Epithelial cell of proximal tubule (primary cell): ENCODE measurements around the gene RPEL1. TPM values are rescaled to one million over a fixed set of nuclear protein-coding genes. Genes with fewer than 3 reads are reported as not detected.
A peak's percentile ranks its signal among the peaks of the same experiment; 100 is the strongest.
"Not testable (repeated sequence)": the region's sequence is repeated elsewhere in the genome, so short reads cannot be mapped to it uniquely, and the experiment has no call there.

Experiments
- DNase-seq: peaks from one replicate; pipeline ENCODE4 v3.0.0-alpha.2; 2011; ENCODE audit warnings: low read depth
- H3K4me3 ChIP-seq: 2 replicates; pipeline ENCODE4 v1.5.1; 2011; ENCODE audit warnings: low read depth, mild to moderate bottlenecking, low read length
- total RNA-seq: library from RNA; depleted of rRNA; stranded (reverse); fragments of >200 nt; gene quantifications from 2 replicates; pipeline ENCODE4 v1.2.3, GENCODE V29; 2015
- TF ChIP-seq, protein P1 (sequence below): conservative IDR thresholded peaks from 2 replicates; pipeline ENCODE4 v1.5.1; 2012; ENCODE audit warnings: low read depth, mild to moderate bottlenecking, low read length

RPEL1 gene
- total RNA-seq, 1 donor from 2014 or later = 0.06 TPM

DNA sequence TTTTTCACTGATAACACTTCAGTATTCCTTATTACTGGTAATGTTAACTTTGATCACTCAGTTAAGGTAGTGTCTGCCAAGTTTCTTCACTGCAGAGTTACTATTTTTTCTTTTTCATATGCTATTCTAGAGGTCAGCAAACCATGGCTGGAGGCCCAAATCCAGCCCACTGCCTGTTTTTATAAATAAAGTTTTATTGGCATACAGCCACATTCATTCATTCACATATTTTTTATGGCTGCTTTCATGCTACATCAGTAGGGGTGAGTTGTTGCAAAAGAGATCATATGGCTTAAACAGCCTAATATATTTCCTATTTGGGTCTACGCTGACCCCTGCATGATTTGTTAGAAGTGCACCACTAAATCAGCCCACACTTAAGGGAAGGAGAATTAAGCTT lies 10.9 kb downstream of the RPEL1 start:
- TF ChIP-seq, protein P1, sequence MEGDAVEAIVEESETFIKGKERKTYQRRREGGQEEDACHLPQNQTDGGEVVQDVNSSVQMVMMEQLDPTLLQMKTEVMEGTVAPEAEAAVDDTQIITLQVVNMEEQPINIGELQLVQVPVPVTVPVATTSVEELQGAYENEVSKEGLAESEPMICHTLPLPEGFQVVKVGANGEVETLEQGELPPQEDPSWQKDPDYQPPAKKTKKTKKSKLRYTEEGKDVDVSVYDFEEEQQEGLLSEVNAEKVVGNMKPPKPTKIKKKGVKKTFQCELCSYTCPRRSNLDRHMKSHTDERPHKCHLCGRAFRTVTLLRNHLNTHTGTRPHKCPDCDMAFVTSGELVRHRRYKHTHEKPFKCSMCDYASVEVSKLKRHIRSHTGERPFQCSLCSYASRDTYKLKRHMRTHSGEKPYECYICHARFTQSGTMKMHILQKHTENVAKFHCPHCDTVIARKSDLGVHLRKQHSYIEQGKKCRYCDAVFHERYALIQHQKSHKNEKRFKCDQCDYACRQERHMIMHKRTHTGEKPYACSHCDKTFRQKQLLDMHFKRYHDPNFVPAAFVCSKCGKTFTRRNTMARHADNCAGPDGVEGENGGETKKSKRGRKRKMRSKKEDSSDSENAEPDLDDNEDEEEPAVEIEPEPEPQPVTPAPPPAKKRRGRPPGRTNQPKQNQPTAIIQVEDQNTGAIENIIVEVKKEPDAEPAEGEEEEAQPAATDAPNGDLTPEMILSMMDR = no peak
- no peak for DNase-seq
- no peak overlapping the region for H3K4me3 ChIP-seq

DNA sequence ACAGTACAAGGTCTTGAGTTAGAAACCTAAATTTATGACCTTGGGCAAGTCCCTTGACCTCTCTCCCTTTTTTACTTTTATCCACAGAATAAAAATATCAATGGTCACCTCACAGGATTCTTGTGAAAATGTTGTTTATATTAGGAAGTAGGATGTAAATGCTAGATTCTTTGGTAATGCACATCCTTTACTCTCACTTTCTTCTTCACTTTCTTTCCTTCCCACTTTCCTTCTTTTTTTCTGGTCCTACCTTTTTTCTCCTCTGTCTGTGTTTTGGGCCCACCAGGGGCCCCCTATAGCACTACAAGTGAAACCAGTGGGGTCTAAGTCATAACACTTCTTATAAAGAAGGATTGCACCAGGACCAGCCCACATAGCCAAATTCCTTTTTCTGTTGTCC lies 12.1 kb downstream of the RPEL1 start:
- no peak overlapping the region for H3K4me3 ChIP-seq
- TF ChIP-seq, protein P1 = no peak
- no peak for DNase-seq

DNA sequence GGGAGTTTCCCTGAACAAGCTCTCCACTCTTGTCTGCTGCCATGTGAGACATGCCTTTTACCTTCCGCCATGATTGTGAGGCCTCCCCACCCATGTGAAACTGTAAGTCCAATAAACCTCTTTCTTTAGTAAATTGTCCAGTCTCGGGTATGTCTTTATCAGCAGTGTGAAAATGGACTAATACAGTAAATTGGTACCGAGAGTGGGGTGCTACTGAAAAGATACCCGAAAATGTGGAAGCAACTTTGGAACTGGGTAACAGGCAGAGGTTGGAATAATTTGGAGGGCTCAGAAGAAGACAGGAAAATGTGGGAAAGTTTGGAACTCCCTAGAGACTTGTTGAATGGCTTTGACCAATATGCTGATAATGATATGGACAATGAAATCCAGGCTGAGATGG lies 13.2 kb downstream of the RPEL1 start:
- H3K4me3 ChIP-seq, DNase-seq: not testable (repeated sequence)

DNA sequence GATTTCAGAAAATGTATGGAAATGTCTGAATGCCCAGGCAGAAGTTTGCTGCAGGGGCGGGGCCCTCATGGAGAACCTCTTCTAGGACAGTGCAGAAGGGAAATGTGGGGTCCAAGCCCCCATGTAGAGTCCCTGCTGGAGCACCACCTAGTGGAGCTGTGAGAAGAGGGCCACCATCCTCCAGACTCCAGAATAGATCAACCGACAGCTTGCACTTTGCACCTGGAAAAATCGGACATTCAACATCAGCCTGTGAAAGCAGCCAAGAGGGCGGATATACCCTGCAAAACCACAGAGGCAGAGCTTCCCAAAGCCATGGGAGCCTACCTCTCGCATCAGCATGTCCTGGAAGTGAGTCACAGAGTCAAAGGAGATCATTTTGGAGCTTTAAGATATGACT lies 14.3 kb downstream of the RPEL1 start:
- TF ChIP-seq, protein P1 = no peak
- no peak overlapping the region for H3K4me3 ChIP-seq
- no peak for DNase-seq

DNA sequence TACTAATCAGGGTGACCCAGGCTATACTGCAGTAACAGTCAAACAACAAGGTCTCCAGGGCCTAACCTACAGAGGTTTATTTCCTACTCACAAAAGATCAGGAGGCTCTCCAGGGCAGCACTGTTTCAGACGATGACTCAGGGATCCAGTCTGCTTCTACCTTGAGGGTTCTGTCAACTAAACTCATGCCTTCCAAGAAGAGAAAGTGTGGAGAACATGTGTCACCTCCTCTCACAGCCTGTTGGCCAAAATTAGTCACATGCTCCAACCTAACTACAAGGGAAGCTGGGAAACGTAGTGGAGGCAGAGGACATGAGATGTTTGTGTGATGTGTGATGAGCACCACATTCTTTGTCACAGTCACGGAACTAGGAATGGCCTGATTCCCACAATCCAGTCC lies 16.5 kb downstream of the RPEL1 start:
- DNase-seq = no peak
- TF ChIP-seq, protein P1 = no peak

DNA sequence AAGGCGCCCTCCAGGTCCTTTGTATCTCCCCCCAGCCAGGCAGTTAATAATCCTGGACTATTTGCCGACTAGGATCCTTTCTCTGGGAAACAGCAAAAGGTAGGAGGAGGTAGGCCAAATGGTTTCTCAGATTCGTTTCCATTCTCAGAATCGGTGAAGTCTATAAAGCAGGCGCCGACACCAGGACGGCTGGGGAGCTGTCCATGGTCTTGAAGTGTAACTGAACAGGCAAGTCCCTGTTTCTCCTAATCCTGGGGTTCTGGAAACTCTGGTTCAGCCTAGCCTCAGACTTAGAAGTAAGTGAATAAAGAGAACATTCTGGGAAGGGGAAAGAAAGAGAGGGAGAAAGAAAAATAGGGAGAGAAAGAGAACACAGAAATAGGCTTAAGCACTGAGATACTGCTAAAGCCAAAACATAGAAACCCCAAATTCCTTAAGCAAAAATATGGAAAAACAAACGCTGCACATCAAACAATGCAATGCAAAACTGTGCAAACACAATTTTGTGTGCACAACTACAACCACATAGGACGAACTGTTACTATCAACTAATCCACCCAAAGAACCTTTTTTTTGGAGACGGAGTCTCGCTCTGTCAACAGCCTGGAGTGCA lies 20.1 kb downstream of the RPEL1 start:
- TF ChIP-seq, protein P1 = no peak
- no peak overlapping the region for H3K4me3 ChIP-seq
- no peak for DNase-seq

More for the DNA sequence above, 16.5 kb downstream of the RPEL1 start:
- no peak overlapping the region for H3K4me3 ChIP-seq

DNA sequence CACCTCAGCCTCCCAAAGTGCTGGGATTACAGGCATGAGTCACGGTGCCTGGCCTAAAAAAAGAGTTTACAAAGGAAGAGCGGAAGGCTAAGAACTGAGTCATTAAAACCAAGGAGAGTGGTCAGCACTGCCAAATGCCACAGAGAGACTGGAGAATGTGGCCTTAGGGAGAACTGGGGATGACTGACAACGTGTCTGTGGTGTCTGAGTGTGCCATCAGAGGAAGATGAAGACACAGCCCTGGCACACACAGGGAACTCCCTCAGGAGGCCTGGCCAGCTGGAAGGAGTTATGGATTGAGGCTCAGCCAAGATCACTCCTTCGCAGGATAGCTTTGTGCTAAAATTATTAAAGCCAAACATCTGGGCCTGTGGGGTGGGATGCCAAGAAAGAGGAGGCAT lies 27.4 kb downstream of the RPEL1 start:
- TF ChIP-seq, protein P1 = no peak
- no peak overlapping the region for H3K4me3 ChIP-seq

More for the DNA sequence above, 27.4 kb downstream of the RPEL1 start:
- peak; percentile 62 for DNase-seq
